NCI-H446 (cell line): ENCODE results near the gene CAMK1D.

Source experiments
- DNase-seq, 2 experiments: peaks; one replicate each; lab custom pipeline; 2025; lab: John Stamatoyannopoulos, UW

Gene CAMK1D

GRCh38 chr10:12597176-12597575 lies 247.8 kb downstream of the CAMK1D start:
- DNase-seq = no peak

GRCh38 chr10:12597788-12598765 lies 248.7 kb downstream of the CAMK1D start:
- DNase-seq = no peak

DNA sequence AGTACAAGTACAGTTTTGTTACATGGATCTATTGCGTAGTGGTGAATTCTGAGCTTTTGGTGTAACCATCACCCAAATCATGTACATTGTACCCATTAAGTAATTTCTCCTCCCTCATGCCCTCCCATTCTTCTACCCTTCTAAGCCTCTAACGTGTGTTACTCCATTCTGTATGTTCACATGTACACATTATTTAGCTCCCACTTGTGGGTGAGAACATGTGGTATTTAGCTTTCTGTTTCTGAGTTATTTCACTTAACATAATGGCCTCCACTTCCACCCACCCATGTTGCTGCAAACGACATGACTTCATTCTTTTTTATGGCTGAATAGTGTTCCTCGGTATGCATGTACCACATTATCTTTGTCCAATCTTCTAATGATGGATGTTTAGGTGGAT lies 251.3 kb downstream of the CAMK1D start:
- no peak for DNase-seq

DNA sequence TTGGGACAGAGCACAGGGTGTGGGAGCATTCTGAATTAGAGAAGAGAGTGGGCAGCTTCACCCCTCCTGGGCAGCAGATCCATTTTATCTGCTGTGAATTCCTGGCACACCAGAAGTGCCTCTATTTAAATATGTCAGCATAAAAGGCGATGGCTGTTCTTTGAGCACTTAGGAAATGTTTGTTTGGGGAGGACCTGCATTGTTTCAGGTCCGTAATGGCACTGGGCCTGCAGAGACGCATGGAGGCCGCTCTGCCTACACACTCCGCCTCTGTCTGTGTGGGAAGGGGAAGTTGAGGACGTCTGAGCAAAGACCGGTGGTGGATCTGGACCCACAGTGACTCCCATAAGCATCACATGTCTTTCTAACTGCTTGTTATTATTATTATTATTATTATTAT lies 253.2 kb downstream of the CAMK1D start:
- no peak for DNase-seq

DNA sequence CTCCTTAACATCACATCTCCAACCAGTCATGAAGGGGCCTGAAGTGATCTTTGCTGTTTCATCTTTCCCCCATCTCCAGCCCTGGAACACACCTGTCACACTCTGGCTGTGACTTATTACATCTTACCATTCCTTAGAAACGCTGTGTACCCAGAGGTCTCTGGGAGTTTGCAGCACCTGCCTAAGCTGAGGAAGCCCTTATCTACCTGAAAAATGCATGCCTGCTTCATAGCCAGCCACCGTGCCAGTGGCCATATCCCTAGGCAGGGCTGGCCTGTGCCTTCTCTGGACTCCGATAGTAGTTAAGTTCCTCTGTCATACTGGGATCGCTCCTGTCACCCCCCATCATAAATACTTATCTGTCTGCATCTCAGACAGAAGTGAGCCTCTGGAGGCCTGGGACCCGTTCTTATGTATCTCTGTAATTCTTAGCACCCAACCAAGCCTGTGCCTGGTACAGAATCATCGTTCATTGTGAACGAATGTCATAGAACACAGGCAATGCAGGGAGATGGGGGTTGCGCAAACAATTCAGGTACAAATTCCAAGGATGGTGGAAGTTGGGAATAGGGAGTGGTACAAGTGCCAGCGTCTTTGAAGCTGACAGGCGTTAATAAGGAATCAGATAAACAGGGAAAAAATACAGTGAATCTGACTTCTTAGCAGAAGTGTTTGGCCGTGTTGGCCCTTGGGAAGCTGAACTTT lies 254.6 kb downstream of the CAMK1D start:
- DNase-seq = no peak

DNA sequence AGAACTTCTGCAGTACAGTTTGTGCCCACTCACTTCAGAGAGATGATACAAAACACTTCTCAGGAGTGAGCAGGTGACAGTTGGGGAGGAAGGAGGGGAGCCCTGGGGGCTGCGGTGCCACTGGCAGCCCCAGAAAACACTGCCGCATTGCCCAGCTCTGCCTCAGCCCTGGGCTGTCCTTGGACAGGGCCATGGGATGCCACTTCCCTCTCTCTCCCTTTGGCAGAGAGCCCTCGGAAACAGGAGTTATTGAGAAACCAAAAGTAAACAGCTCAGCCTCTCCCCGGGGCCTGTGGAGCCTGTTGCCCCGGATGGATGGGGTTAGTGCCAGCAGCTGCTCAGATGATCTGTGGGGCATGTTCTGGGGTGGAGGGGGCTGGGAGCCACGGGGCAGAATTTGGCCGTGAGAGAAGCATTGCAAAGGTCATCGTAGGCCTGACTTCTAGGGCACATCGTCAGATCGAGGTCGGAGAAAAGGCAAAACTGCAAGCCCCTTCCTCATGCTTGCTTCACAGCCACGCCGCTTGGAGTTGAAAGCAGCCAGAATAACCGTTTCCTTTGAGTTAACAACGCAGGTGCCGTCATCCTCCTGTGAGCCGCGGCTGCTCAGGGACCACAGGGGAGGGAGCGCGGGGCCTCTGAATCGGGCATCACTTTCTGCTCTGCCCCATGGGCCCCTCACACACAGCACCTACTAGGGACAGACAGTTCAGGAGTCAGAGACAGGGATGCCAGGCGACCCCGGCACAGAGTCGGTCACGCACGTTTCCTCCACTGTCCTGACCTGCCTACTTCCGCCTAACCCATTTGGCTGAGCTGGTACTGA lies 256.4 kb downstream of the CAMK1D start:
- peak; percentile 32 to 84 for DNase-seq

- peak in 1 of 2 experiments; percentile 6 for DNase-seq
These were observed 257.1 kb downstream of the CAMK1D start for GRCh38 chr10:12606461-12606860.

GRCh38 chr10:12608761-12609160 lies 259.4 kb downstream of the CAMK1D start:
- DNase-seq = no peak

DNA sequence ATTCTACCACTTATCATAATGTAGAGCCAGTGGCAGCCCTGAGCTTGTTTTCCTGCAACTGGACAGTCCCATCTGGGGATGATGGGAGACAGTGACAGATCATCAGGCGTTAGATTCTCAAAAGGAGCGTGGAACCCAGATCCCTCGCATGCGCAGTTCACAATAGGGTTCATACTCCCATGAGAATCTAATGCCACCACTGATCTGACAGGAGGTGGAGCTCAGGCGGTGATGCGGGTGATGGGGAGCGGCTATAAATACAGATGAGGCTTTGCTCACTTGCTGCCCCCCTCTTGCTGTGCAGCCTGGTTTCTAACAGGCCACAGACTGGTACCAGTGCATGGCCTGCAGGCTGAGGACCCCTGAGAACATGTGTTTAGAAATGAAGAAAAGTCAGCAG lies 260.1 kb downstream of the CAMK1D start:
- DNase-seq = no peak

GRCh38 chr10:12613136-12613535 lies 263.8 kb downstream of the CAMK1D start:
- no peak for DNase-seq

DNA sequence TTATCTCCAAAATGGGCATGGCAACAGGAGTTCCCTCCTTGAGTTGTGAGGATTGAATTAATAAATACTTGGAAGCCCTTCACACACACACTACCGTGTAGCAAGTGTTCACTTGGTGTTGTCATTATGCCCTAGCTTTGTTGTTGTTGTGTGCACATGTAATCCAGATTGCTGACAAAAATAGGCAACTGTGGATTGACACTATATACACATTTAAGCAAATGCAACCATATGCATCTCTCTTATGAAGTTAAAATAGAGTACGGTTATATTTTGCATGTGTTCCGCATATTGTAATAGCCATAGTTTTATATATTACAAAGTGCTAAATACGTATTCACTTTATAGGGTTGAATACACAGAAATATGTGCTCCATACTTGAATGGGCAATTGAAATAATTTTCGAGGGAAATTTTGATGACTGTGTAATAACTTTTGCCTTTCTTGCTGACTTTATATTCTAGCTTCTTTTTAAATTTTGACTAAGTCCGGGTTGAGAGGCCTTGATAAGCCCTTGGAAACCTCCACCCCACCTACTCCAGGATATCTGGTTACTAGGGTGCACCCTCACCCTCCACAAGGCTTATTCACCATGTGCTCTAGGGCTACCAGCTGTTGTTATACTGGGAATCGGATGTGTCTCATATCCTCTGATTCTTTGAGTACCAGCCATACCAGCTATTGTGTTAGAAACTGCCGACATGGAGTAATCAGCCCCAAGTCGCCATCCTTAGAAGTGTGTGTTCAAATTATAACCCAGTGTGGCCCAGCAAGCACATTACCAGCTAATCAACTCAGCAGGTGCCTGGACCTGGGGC lies 265.0 kb downstream of the CAMK1D start:
- DNase-seq = no peak

- DNase-seq = no peak
These were observed 266.2 kb downstream of the CAMK1D start for GRCh38 chr10:12615296-12616220.

DNA sequence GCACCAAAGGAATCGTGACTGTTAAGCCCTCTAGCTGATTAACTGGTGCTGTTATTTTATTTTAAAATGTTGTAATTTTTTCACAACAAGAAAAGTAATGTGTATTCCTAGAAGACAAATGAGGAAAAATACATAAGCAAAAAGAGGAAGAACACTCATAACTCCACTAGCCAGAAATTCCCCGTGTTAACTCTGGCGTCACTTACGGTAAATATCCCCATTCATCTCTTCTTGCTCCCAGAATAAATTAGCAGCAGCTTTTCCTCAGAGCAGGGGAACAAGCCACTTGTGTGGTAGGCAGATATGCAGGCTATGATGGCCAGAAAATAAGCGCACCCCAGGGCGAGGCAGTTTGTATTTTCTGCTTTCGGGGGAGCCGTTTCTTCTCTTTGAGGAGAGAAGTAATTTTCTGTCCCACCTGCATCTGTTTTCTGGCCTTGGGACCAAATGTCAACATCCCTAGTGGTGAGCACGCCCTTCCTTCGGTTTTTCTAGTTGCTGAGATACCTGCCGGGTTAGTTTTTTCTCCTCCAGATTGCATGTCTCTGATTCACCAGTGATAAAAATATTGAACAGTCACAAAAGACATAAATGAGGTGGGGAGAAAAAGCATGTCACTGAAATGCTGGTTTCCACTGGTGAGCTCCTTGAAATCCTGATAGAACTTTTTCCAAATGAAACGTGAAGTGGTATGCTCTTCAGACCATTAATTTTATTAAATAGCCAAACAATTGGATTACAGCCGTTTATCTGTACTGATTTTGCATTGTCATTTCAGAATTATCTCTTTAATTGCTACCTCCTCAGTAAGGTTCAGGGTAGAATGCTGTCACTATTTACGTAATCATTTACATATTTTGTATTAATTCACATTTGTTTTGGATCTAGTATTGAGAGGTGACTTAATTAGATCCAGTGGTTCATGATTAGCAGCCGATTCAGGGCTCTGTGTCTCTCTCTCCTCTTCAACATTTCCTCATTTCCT lies 268.1 kb downstream of the CAMK1D start:
- no peak for DNase-seq

DNA sequence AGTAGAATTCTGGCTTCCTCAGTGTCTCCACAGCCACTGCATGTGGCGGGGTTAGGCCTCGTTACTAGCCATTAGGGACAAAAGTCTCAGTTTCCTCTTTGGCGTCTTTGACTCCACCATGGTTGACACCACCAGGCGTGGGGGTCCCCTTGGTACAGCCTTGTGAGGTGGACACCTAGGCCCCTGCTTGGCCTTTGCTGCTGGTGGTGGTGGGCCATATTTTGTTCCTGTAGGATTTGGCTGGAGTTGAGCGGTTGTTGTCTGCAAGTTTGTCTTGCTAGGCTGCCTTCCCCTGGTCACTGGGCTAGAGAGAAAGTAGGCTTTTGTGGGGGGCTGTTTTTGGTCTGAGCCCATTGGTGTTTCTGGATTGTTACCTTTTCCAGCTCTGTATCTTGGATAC lies 272.7 kb downstream of the CAMK1D start:
- DNase-seq = no peak

DNA sequence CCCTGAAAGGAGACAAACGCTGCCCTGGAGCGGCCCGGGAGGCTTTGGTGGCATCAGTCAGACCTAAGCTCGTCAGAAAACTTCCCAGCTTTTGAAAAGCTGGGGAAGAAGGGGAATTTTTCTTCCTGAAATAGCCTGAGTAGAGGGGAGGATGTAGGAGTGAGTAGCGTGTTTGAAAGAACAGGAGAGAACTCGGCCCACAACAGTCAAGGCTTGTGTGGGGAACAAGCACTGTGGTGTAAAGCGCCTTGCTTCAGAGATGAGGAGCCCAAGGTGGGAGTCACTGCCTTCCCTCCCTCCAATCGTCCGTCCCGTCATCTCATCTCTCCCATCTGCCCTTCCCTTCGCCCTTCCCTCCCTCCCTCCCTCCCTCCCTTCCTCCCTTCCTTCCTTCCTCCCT lies 273.3 kb downstream of the CAMK1D start:
- DNase-seq = no peak

GRCh38 chr10:12625393-12626023 lies 276.2 kb downstream of the CAMK1D start:
- DNase-seq = no peak

- no peak for DNase-seq
These were observed 278.8 kb downstream of the CAMK1D start for GRCh38 chr10:12628153-12628552.

DNA sequence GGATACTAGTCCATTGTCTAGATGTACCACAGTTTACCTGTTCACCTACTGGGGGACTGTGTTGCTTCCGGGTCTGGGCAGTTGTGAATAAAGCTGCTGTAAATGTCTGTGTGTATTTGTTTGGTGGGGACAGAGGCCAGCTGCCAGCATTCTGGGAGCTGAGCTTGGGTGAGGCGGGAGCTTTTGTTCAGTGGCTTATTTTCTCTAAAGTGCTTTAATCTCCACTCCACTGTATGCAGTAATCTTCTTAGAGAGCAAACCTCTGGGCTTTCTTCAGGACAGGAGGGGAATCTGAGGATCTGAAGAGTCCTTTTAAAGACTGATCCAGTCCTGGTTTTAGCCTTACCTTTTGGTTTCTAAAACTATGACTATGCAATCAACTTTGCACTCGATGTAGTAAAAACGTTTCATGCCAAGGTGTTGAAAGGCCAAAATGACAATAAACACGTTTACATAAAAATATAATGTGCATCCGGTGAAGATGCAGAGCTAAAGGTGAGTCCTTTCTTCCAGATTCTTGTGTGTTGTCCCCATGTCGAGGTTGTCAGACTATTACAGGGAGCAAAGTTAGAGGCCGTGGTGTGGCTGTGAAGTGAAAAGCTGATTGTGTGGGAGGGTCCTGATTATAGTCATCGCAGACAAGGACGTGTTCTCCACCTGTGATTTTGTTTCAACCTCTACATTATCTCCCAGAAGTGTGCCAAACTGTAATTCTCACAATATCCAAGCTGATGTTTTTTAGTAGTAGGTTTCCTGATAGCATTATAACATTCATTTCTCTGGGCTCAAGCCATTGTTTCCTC lies 279.8 kb downstream of the CAMK1D start:
- no peak for DNase-seq
